H9 (cell line): Measurements from ENCODE around the gene MAPT. TPM values are rescaled to one million over a fixed set of nuclear protein-coding genes. Genes with fewer than 3 reads are reported as not detected.

Source experiments
- DNase-seq: peaks from one replicate; pipeline ENCODE4 v3.0.0-alpha.2; 2017
- H2AFZ ChIP-seq: one replicate; pipeline ENCODE4 v1.6.1; 2013; ENCODE audit warnings: mild to moderate bottlenecking, low read length, control low read depth, moderate library complexity
- H2AK5ac ChIP-seq: 2 replicates; pipeline ENCODE4 v1.6.1; 2013; ENCODE audit warnings: low read length, control low read depth, mixed read lengths; ENCODE audit not compliant: insufficient read length
- H2BK120ac ChIP-seq: one replicate; pipeline ENCODE4 v1.6.1; 2013; ENCODE audit warnings: low read depth, mild to moderate bottlenecking, low read length, control low read depth, inconsistent platforms; ENCODE audit not compliant: poor library complexity, severe bottlenecking
- H2BK12ac ChIP-seq: 2 replicates; pipeline ENCODE4 v1.6.1; 2013; ENCODE audit warnings: low read length, control low read depth, mixed read lengths, low read depth; ENCODE audit not compliant: insufficient read length
- H2BK15ac ChIP-seq: 2 replicates; pipeline ENCODE4 v1.6.1; 2013; ENCODE audit warnings: low read depth, low read length, control low read depth
- H2BK20ac ChIP-seq: one replicate; pipeline ENCODE4 v1.6.1; 2013; ENCODE audit warnings: low read depth, mild to moderate bottlenecking, low read length, control low read depth, inconsistent platforms; ENCODE audit not compliant: poor library complexity, severe bottlenecking
- H2BK5ac ChIP-seq: 2 replicates; pipeline ENCODE4 v1.6.1; 2013; ENCODE audit warnings: low read length, control low read depth, mixed read lengths; ENCODE audit not compliant: insufficient read length
- H3K14ac ChIP-seq: 2 replicates; pipeline ENCODE4 v1.6.1; 2013; ENCODE audit warnings: low read length, control low read depth; ENCODE audit not compliant: insufficient read depth
- H3K18ac ChIP-seq: 2 replicates; pipeline ENCODE4 v1.6.1; 2013; ENCODE audit warnings: low read depth, mild to moderate bottlenecking, mixed read lengths, low read length, control low read depth; ENCODE audit not compliant: insufficient read length
- H3K23ac ChIP-seq: 2 replicates; pipeline ENCODE4 v1.6.1; 2013; ENCODE audit warnings: low read length, control low read depth, mixed read lengths, low read depth; ENCODE audit not compliant: insufficient read length
- H3K23me2 ChIP-seq: 2 replicates; pipeline ENCODE4 v1.6.1; 2013; ENCODE audit warnings: low read depth, mild to moderate bottlenecking, mixed read lengths, low read length, control low read depth; ENCODE audit not compliant: insufficient read length, poor library complexity, severe bottlenecking
- H3K27ac ChIP-seq: 2 replicates; pipeline ENCODE4 v1.5.1; 2013; ENCODE audit warnings: low read length, control low read depth, mixed read lengths, low read depth; ENCODE audit not compliant: insufficient read length
- H3K27me3 ChIP-seq: 2 replicates; pipeline ENCODE4 v1.6.1; 2013; ENCODE audit warnings: low read length, control low read depth, inconsistent platforms; ENCODE audit not compliant: insufficient read depth
- H3K4ac ChIP-seq: 2 replicates; pipeline ENCODE4 v1.6.1; 2013; ENCODE audit warnings: low read depth, mild to moderate bottlenecking, control low read depth, inconsistent platforms, low read length, moderate library complexity
- H3K4me1 ChIP-seq: 2 replicates; pipeline ENCODE4 v1.6.1; 2013; ENCODE audit warnings: low read length, control low read depth, inconsistent platforms; ENCODE audit not compliant: insufficient read depth
- H3K4me2 ChIP-seq: 2 replicates; pipeline ENCODE4 v1.6.1; 2013; ENCODE audit warnings: low read length, control low read depth, mixed read lengths; ENCODE audit not compliant: insufficient read length, insufficient read depth
- H3K56ac ChIP-seq: 2 replicates; pipeline ENCODE4 v1.6.1; 2013; ENCODE audit warnings: low read depth, mild to moderate bottlenecking, mixed read lengths, low read length, control low read depth; ENCODE audit not compliant: insufficient read length
- H3K79me1 ChIP-seq: 2 replicates; pipeline ENCODE4 v1.6.1; 2013; ENCODE audit warnings: low read depth, mild to moderate bottlenecking, moderate library complexity, low read length, control low read depth, inconsistent platforms; ENCODE audit not compliant: insufficient read depth, poor library complexity, severe bottlenecking
- H3K79me2 ChIP-seq: 2 replicates; pipeline ENCODE4 v1.6.1; 2013; ENCODE audit warnings: low read length, control low read depth, inconsistent platforms; ENCODE audit not compliant: insufficient read depth
- H3K9ac ChIP-seq: 2 replicates; pipeline ENCODE4 v1.6.1; 2013; ENCODE audit warnings: low read length, control low read depth, mixed read lengths; ENCODE audit not compliant: insufficient read length; ENCODE audit errors: extremely low read depth
- H3K9me3 ChIP-seq: one replicate; pipeline ENCODE4 v1.6.1; 2013; ENCODE audit warnings: low read depth, low read length, inconsistent platforms; ENCODE audit not compliant: control insufficient read depth
- H3T11ph ChIP-seq: one replicate; pipeline ENCODE4 v1.6.1; 2013; ENCODE audit warnings: mild to moderate bottlenecking, low read length, control low read depth, inconsistent platforms
- H4K20me1 ChIP-seq: one replicate; pipeline ENCODE4 v1.6.1; 2013; ENCODE audit not compliant: control insufficient read depth, insufficient read length, insufficient read depth
- H4K5ac ChIP-seq: 2 replicates; pipeline ENCODE4 v1.6.1; 2013; ENCODE audit warnings: low read depth, mild to moderate bottlenecking, mixed read lengths, low read length, control low read depth; ENCODE audit not compliant: insufficient read length
- H4K8ac ChIP-seq: replicated peaks from 2 replicates; pipeline ENCODE4 v1.6.1; 2013; ENCODE audit warnings: low read length, control low read depth, mixed read lengths, low read depth; ENCODE audit not compliant: insufficient read length
- H4K91ac ChIP-seq: 2 replicates; pipeline ENCODE4 v1.6.1; 2013; ENCODE audit warnings: low read depth, mild to moderate bottlenecking, moderate library complexity, mixed read lengths, low read length, control low read depth; ENCODE audit not compliant: insufficient read length
- H3K27ac Mint-ChIP-seq, 3 experiments: 2 replicates in 2 of 3; 3 replicates in 1 of 3; pipeline ENCODE4 v1.8.0; 2020 to 2021; ENCODE audit warnings: mixed read lengths in 3 of 3, mild to moderate bottlenecking in 1 of 3, moderate library complexity in 1 of 3
- H3K27me3 Mint-ChIP-seq: 2 replicates; pipeline ENCODE4 v1.8.0; 2021; ENCODE audit warnings: low read depth, mild to moderate bottlenecking, moderate library complexity, mixed read lengths
- H3K36me3 Mint-ChIP-seq, 3 experiments: 2 replicates in 2 of 3; 3 replicates in 1 of 3; pipeline ENCODE4 v1.8.0; 2020 to 2021; ENCODE audit warnings: low read depth in 3 of 3, mixed read lengths in 3 of 3; ENCODE audit not compliant: insufficient read depth in 1 of 3
- H3K4me1 Mint-ChIP-seq, 2 experiments: 2 replicates each; pipeline ENCODE4 v1.8.0; 2020; ENCODE audit warnings: mixed read lengths in 2 of 2
- H3K4me3 Mint-ChIP-seq, 2 experiments: 2 replicates in 1 of 2; 3 replicates in 1 of 2; pipeline ENCODE4 v1.8.0; 2020 to 2021; ENCODE audit warnings: mild to moderate bottlenecking in 2 of 2, mixed read lengths in 2 of 2, moderate library complexity in 1 of 2
- H3K9me3 Mint-ChIP-seq, 2 experiments: 2 replicates in 1 of 2; 3 replicates in 1 of 2; pipeline ENCODE4 v1.8.0; 2020; ENCODE audit warnings: mild to moderate bottlenecking in 2 of 2, mixed read lengths in 2 of 2, moderate library complexity in 1 of 2
- CTCF ChIP-seq: fragments of 200-600 bp; sonication (generic); conservative IDR thresholded peaks from 3 replicates; pipeline ENCODE4 v1.8.0; 2021; ENCODE audit warnings: antibody characterized with exemption, mild to moderate bottlenecking
- WGBS: extraction: QIAGEN DNeasy Blood & Tissue Kit; methylation state at CpG from one replicate; pipeline ENCODE4 v1.1.7; 2013; ENCODE audit warnings: missing lambda C conversion rate, low lambda C conversion rate, mixed read lengths; ENCODE audit not compliant: insufficient read length; ENCODE audit errors: extremely low coverage; 5-methylcytosine and 5-hydroxymethylcytosine counted together
- total RNA-seq: library from RNA; stranded (reverse); gene quantifications from 2 replicates; pipeline ENCODE4 v1.2.1, GENCODE V29; 2021

Gene MAPT
- total RNA-seq, 1 experiment from 2014 or later, result 1.6 TPM

GRCh38 chr17:46023783-46024388 lies 129.5 kb downstream of the MAPT start:
- H3K23me2 ChIP-seq, result no peaks in the 10 kb centered on the region
- H3K4ac ChIP-seq, result no peak overlapping the region
- H3K27ac ChIP-seq, result no peak overlapping the region
- no peak overlapping the region for H4K8ac ChIP-seq
- no peak overlapping the region for H2AK5ac ChIP-seq
- no peak overlapping the region; a peak in 1 of 5 replicates for H3K4me3 Mint-ChIP-seq
- H3K4me1 Mint-ChIP-seq, result peaks cover 25 to 33% of the 10 kb centered on the region in 2 experiments
- DNase-seq, result no peak
- no peak overlapping the region for H3K56ac ChIP-seq
- H3K27me3 Mint-ChIP-seq, result no peaks in the 10 kb centered on the region; the same call in 1 of the 2 replicates
- no peak overlapping the region for H2BK120ac ChIP-seq
- H2BK20ac ChIP-seq, result no peak overlapping the region
- H2BK15ac ChIP-seq, result no peak overlapping the region
- H3K36me3 Mint-ChIP-seq, result peaks cover 7 to 29% (median 19%) of the 10 kb centered on the region in 3 experiments; a peak in 6 of 7 replicates
- no peak overlapping the region for H3K4me2 ChIP-seq
- no peak overlapping the region for H3T11ph ChIP-seq
- no peak overlapping the region for H3K23ac ChIP-seq
- no peaks in the 10 kb centered on the region for H4K20me1 ChIP-seq
- H2AFZ ChIP-seq, result no peak overlapping the region
- H3K79me2 ChIP-seq, result no peaks in the 10 kb centered on the region
- no peaks in the 10 kb centered on the region for H3K79me1 ChIP-seq
- H3K27ac Mint-ChIP-seq, result peak overlapping the region in 2 of 3 experiments; percentile 27 to 87; a peak in 3 of 7 replicates
- no peak overlapping the region for H4K5ac ChIP-seq
- no peaks in the 10 kb centered on the region for H3K9me3 ChIP-seq
- TF ChIP-seq CTCF, result no peak
- no peaks in the 10 kb centered on the region for H3K27me3 ChIP-seq
- H3K14ac ChIP-seq, result no peak overlapping the region; the same call in 1 of the 2 replicates
- no peak overlapping the region for H2BK5ac ChIP-seq
- no peak overlapping the region for H3K9ac ChIP-seq
- WGBS, result no CpG with 5 or more reads among the region's 24 CpGs
- H3K9me3 Mint-ChIP-seq, result peaks cover 0 to 2% of the 10 kb centered on the region in 2 experiments; a peak in 1 of 5 replicates
- no peak overlapping the region for H4K91ac ChIP-seq
- H2BK12ac ChIP-seq, result no peak overlapping the region
- H3K4me1 ChIP-seq, result peaks cover 2% of the 10 kb centered on the region; the same call in 1 of the 2 replicates
- H3K18ac ChIP-seq, result no peak overlapping the region
